B cell (primary cell): Measurements from ENCODE around the gene FYN. TPM values are rescaled to one million over a fixed set of nuclear protein-coding genes. Genes with fewer than 3 reads are reported as not detected.

Source experiments
- ATAC-seq: fragments of 200-7000 bp; cut with Tn5 transposase; one replicate; pipeline ENCODE4 v1.10.0; 2021; ENCODE audit warnings: low read depth, mild to moderate bottlenecking, moderate number of reproducible peaks, moderate library complexity
- CTCF ChIA-PET: fragments of 350-600 bp; sonication (Branson Sonifier 250); formaldehyde crosslinking; loops from one replicate; lab custom pipeline; 2021; ENCODE audit warnings: antibody characterized with exemption, inconsistent platforms; lab: Charles Lee
- POLR2A ChIA-PET: fragments of 350-600 bp; sonication (Branson Sonifier 250); formaldehyde crosslinking; loops from one replicate; lab custom pipeline; 2021; ENCODE audit warnings: antibody characterized with exemption; lab: Charles Lee
- DNase-seq: peaks from one replicate; pipeline ENCODE4 v3.0.0; 2013
- H2AFZ ChIP-seq: 2 replicates; pipeline ENCODE4 v1.6.1; 2012; ENCODE audit warnings: mild to moderate bottlenecking, low read depth, low read length; ENCODE audit not compliant: insufficient read depth, poor library complexity, severe bottlenecking
- H3K27ac ChIP-seq, 2 donors: 1 replicate in 1 of 2; 2 replicates in 1 of 2; pipeline ENCODE4 v1.5.1; 2012 to 2013; ENCODE audit warnings: low read length in 2 of 2, mild to moderate bottlenecking in 2 of 2, moderate library complexity in 1 of 2
- H3K27me3 ChIP-seq, 4 experiments: fragments of 200-600 bp in 1 of 4; sonication (generic) in 1 of 4; replicated peaks in 1 of 4; 1 replicate in 2 of 4; 2 replicates in 2 of 4; pipeline versions ENCODE4 v1.6.1 to v1.7.0; 2013 to 2016; ENCODE audit warnings: low read length in 3 of 4, mild to moderate bottlenecking in 2 of 4, mixed read lengths in 1 of 4, moderate library complexity in 1 of 4; ENCODE audit not compliant: insufficient read depth in 4 of 4, control insufficient read depth in 3 of 4; ENCODE audit errors: control extremely low read depth in 1 of 4
- H3K36me3 ChIP-seq, 2 experiments: replicated peaks in 1 of 2; 1 replicate in 1 of 2; 2 replicates in 1 of 2; pipeline versions ENCODE4 v1.6.1 to v1.7.1; 2013; ENCODE audit warnings: low read length in 1 of 2; ENCODE audit not compliant: insufficient read depth in 2 of 2, control insufficient read depth in 1 of 2; ENCODE audit errors: control extremely low read depth in 1 of 2, extremely low read depth in 1 of 2
- H3K4me1 ChIP-seq, 2 donors: fragments of 200-600 bp in 1 of 2; sonication (generic) in 1 of 2; 1 replicate in 1 of 2; 2 replicates in 1 of 2; pipeline versions ENCODE4 v1.5.1 to v1.6.1; 2013 to 2017; ENCODE audit warnings: low read length in 2 of 2; ENCODE audit not compliant: control insufficient read depth in 2 of 2, insufficient read depth in 2 of 2
- H3K4me2 ChIP-seq: replicated peaks from 2 replicates; pipeline ENCODE3; 2012; ENCODE audit warnings: mild to moderate bottlenecking, low read depth, low read length; ENCODE audit not compliant: poor library complexity, severe bottlenecking
- H3K4me3 ChIP-seq, 5 experiments: fragments of 200-600 bp in 1 of 5; sonication (generic) in 1 of 5; 1 replicate in 3 of 5; 2 replicates in 2 of 5; pipeline versions ENCODE4 v1.5.1 to v1.7.0; 2011 to 2016; ENCODE audit warnings: low read length in 4 of 5, mild to moderate bottlenecking in 4 of 5, low read depth in 2 of 5, control low read depth in 1 of 5, moderate library complexity in 1 of 5; ENCODE audit not compliant: insufficient read depth in 1 of 5; ENCODE audit errors: control extremely low read depth in 1 of 5, extremely low read depth in 1 of 5
- H3K79me2 ChIP-seq: fragments of 200-600 bp; sonication (generic); one replicate; pipeline ENCODE4 v1.6.0; 2016; ENCODE audit warnings: low read length; ENCODE audit not compliant: control insufficient read depth, insufficient read depth
- H3K9ac ChIP-seq: fragments of 200-600 bp; sonication (generic); 2 replicates; pipeline ENCODE4 v1.6.1; 2017; ENCODE audit warnings: mild to moderate bottlenecking, low read length, moderate library complexity
- H3K9me3 ChIP-seq, 3 donors: one replicate each; pipeline versions ENCODE4 v1.6.1 to v1.7.1; 2013; ENCODE audit warnings: low read length in 2 of 3; ENCODE audit not compliant: control insufficient read depth in 2 of 3, insufficient read depth in 1 of 3; ENCODE audit errors: control extremely low read depth in 1 of 3
- H4K20me1 ChIP-seq: 2 replicates; pipeline ENCODE4 v1.6.0; 2012; ENCODE audit warnings: mild to moderate bottlenecking, low read length; ENCODE audit not compliant: insufficient read depth, control insufficient read depth, poor library complexity, severe bottlenecking
- H3K27ac Mint-ChIP-seq: one replicate; pipeline ENCODE4 v1.8.0; 2021; ENCODE audit warnings: mixed read lengths
- H3K27me3 Mint-ChIP-seq: one replicate; pipeline ENCODE4 v1.8.0; 2021; ENCODE audit warnings: mixed read lengths
- H3K4me1 Mint-ChIP-seq: one replicate; pipeline ENCODE4 v1.8.0; 2021; ENCODE audit warnings: mixed read lengths
- H3K4me3 Mint-ChIP-seq: one replicate; pipeline ENCODE4 v1.8.0; 2021; ENCODE audit warnings: mixed read lengths
- H3K9me3 Mint-ChIP-seq: one replicate; pipeline ENCODE4 v1.8.0; 2022; ENCODE audit warnings: mixed read lengths; ENCODE audit not compliant: insufficient read depth
- EZH2 ChIP-seq: IDR thresholded peaks from 2 replicates; pipeline ENCODE4 v1.6.1; 2012; ENCODE audit warnings: borderline replicate concordance, low read depth, mild to moderate bottlenecking, moderate library complexity, low read length; ENCODE audit not compliant: insufficient read depth, poor library complexity, severe bottlenecking
- WGBS: methylation state at CpG from one replicate; pipeline ENCODE4 v1.1.5; 2013; ENCODE audit warnings: missing lambda C conversion rate; ENCODE audit not compliant: insufficient coverage; 5-methylcytosine and 5-hydroxymethylcytosine counted together
- intact Hi-C: fragments of 100-400 bp; cut with micrococcal nuclease; formaldehyde crosslinking; loops from one replicate; pipeline ENCODE4 v1.10.0; 2022
- polyA plus RNA-seq: library from polyadenylated mRNA; depleted of rRNA; stranded (reverse); fragments of >200 nt; gene quantifications from 2 replicates; pipeline ENCODE4 v1.2.3, GENCODE V29; 2012
- total RNA-seq, 2 donors: library from RNA; stranded (reverse); fragments of 120-200 nt in 1 of 2; gene quantifications; 1 replicate in 1 of 2; 2 replicates in 1 of 2; pipeline versions ENCODE4 v1.2.3 to v1.2.4, GENCODE V29; 2013 to 2022
- TF ChIP-seq, protein P1 (sequence below): fragments of 200-600 bp; IDR thresholded peaks from one replicate; pipeline ENCODE4 v1.8.0; 2022; ENCODE audit warnings: antibody characterized with exemption, mild to moderate bottlenecking

Gene FYN
- total and polyA plus RNA-seq, 2 donors (not counting 1 experiment from before 2014, with no cell fraction given) = 54.1 to 94.0 TPM

DNA sequence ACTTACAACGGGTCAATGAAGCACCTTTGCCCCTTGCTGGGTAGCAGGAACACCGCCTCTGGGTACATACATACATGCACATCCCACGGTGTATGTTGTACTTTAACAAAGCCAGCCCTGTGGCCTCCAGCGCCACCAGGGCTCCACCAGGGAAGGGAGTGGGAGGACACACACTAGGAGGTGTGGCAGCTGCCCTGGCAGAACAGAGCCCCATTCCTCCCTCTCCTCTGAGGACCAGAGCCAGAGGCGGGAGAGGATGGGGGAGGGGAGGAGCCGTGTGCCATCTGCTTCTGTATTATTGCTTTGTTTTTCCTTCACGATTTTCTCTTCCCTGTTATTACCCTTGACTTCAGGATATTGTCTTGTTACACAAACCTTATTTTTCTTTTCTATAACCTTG is 161.8 kb downstream of the FYN start:
- H3K4me1 ChIP-seq = peaks cover 3 to 5% of the 10 kb centered on the region in 2 donors
- H3K27me3 ChIP-seq = no peaks in the 10 kb centered on the region
- no peaks in the 10 kb centered on the region for H3K9me3 Mint-ChIP-seq
- no peak for ATAC-seq
- ChIA-PET CTCF (interaction anchor here (0.6 to 4.8 kb wide), 11 partner anchors 11 to 452 kb away, joined by 3 to 112 read pairs (median 25); no protein-coding TSS in a partner anchor), POLR2A (no interaction called here)
- TF ChIP-seq, protein P1, sequence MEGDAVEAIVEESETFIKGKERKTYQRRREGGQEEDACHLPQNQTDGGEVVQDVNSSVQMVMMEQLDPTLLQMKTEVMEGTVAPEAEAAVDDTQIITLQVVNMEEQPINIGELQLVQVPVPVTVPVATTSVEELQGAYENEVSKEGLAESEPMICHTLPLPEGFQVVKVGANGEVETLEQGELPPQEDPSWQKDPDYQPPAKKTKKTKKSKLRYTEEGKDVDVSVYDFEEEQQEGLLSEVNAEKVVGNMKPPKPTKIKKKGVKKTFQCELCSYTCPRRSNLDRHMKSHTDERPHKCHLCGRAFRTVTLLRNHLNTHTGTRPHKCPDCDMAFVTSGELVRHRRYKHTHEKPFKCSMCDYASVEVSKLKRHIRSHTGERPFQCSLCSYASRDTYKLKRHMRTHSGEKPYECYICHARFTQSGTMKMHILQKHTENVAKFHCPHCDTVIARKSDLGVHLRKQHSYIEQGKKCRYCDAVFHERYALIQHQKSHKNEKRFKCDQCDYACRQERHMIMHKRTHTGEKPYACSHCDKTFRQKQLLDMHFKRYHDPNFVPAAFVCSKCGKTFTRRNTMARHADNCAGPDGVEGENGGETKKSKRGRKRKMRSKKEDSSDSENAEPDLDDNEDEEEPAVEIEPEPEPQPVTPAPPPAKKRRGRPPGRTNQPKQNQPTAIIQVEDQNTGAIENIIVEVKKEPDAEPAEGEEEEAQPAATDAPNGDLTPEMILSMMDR = no peak
- no peak for TF ChIP-seq EZH2
- no peak overlapping the region for H3K4me2 ChIP-seq
- no peak overlapping the region for H3K4me3 ChIP-seq
- H3K4me3 Mint-ChIP-seq = no peak overlapping the region
- H2AFZ ChIP-seq = no peak overlapping the region
- no peaks in the 10 kb centered on the region for H3K9me3 ChIP-seq
- WGBS = 95% methylated on average over 3 of the region's 7 CpGs
- no peaks in the 10 kb centered on the region for H4K20me1 ChIP-seq
- no peak for DNase-seq
- no peak overlapping the region for H3K27ac Mint-ChIP-seq
- no peak overlapping the region for H3K27ac ChIP-seq
- H3K79me2 ChIP-seq = no peaks in the 10 kb centered on the region
- H3K9ac ChIP-seq = no peak overlapping the region
- intact Hi-C loops = no loop called here
- no peaks in the 10 kb centered on the region for H3K4me1 Mint-ChIP-seq
- no peaks in the 10 kb centered on the region for H3K27me3 Mint-ChIP-seq
- peaks cover 0 to 17% of the 10 kb centered on the region in 2 experiments for H3K36me3 ChIP-seq

GRCh38 chr6:111710911-111711310 is 162.3 kb downstream of the FYN start:
- ChIA-PET CTCF (interaction anchor here (0.6 to 4.8 kb wide), 35 partner anchors 11 to 452 kb away, joined by 3 to 112 read pairs (median 5); partner anchors contain the start of genes FAM229B, FYN and TUBE1), POLR2A (interaction anchor here (0.9 kb wide), 1 partner anchor 286 kb away, joined by 3 read pairs; no protein-coding TSS in a partner anchor)
- peaks cover 3 to 5% of the 10 kb centered on the region in 2 donors for H3K4me1 ChIP-seq
- H3K36me3 ChIP-seq = peaks cover 0 to 17% of the 10 kb centered on the region in 2 experiments
- no peaks in the 10 kb centered on the region for H3K9me3 ChIP-seq
- no peak overlapping the region for H2AFZ ChIP-seq
- H3K27me3 Mint-ChIP-seq = no peaks in the 10 kb centered on the region
- no peaks in the 10 kb centered on the region for H3K9me3 Mint-ChIP-seq
- no peak overlapping the region for H3K4me2 ChIP-seq
- no peak overlapping the region for H3K27ac ChIP-seq
- H3K79me2 ChIP-seq = no peaks in the 10 kb centered on the region
- no peaks in the 10 kb centered on the region for H4K20me1 ChIP-seq
- no peak overlapping the region for H3K4me3 Mint-ChIP-seq
- intact Hi-C loops = loop anchor here (1.0 kb wide), 5 partner anchors 13 to 452 kb away; no protein-coding TSS in a partner anchor
- no peak for ATAC-seq
- H3K27ac Mint-ChIP-seq = no peak overlapping the region
- no peak overlapping the region for H3K9ac ChIP-seq
- TF ChIP-seq, protein P1 = no peak
- no peak for TF ChIP-seq EZH2
- DNase-seq = no peak
- H3K27me3 ChIP-seq = no peaks in the 10 kb centered on the region
- 90% methylated on average over 2 of the region's 4 CpGs for WGBS
- H3K4me3 ChIP-seq = no peak overlapping the region
- no peaks in the 10 kb centered on the region for H3K4me1 Mint-ChIP-seq
